HG02973 (cell line): ENCODE results near the gene TCF12.
"Not testable (repeated sequence)": the region's sequence is repeated elsewhere in the genome, so short reads cannot be mapped to it uniquely, and the experiment has no call there.

Experiments
- ATAC-seq: cut with Tn5 transposase; IDR thresholded peaks from one replicate; pipeline ENCODE4 v1.9.1; 2021; ENCODE audit warnings: moderate library complexity; ENCODE audit not compliant: unreplicated experiment

TCF12 gene

GRCh38 chr15:57014896-57015295 lies 96.5 kb downstream of the TCF12 start:
- not testable (repeated sequence) for ATAC-seq

- no peak for ATAC-seq
Observed at GRCh38 chr15:57015360-57015759, 96.9 kb downstream of the TCF12 start.

- ATAC-seq = no peak
Observed at GRCh38 chr15:57015897-57016296, 97.5 kb downstream of the TCF12 start.

- ATAC-seq = no peak
Observed at GRCh38 chr15:57017024-57017423, 98.6 kb downstream of the TCF12 start.

- no peak for ATAC-seq
Observed at GRCh38 chr15:57018151-57018550, 99.7 kb downstream of the TCF12 start.

- no peak for ATAC-seq
Observed at GRCh38 chr15:57019496-57020160, 101.2 kb downstream of the TCF12 start.

- ATAC-seq = no peak
Observed at GRCh38 chr15:57025264-57025926, 107.0 kb downstream of the TCF12 start.

- no peak for ATAC-seq
Observed at GRCh38 chr15:57026016-57026592, 107.7 kb downstream of the TCF12 start.

- no peak for ATAC-seq
Observed at GRCh38 chr15:57027596-57027995, 109.2 kb downstream of the TCF12 start.

- no peak for ATAC-seq
Observed at GRCh38 chr15:57028176-57028575, 109.7 kb downstream of the TCF12 start.

GRCh38 chr15:57030011-57030410 lies 111.6 kb downstream of the TCF12 start:
- no peak for ATAC-seq

GRCh38 chr15:57031082-57031481 lies 112.6 kb downstream of the TCF12 start:
- ATAC-seq = no peak

- no peak for ATAC-seq
Observed at GRCh38 chr15:57031605-57032004, 113.2 kb downstream of the TCF12 start.

- ATAC-seq = no peak
Observed at GRCh38 chr15:57032338-57032737, 113.9 kb downstream of the TCF12 start.

GRCh38 chr15:57033715-57034439 lies 115.4 kb downstream of the TCF12 start:
- no peak for ATAC-seq

- no peak for ATAC-seq
Observed at GRCh38 chr15:57034613-57035012, 116.2 kb downstream of the TCF12 start.

GRCh38 chr15:57035664-57036063 lies 117.2 kb downstream of the TCF12 start:
- no peak for ATAC-seq

GRCh38 chr15:57036352-57036751 lies 117.9 kb downstream of the TCF12 start:
- no peak for ATAC-seq

- no peak for ATAC-seq
Observed at GRCh38 chr15:57037548-57037947, 119.1 kb downstream of the TCF12 start.

- ATAC-seq = no peak
Observed at GRCh38 chr15:57038040-57038439, 119.6 kb downstream of the TCF12 start.

- no peak for ATAC-seq
Observed at GRCh38 chr15:57038496-57038895, 120.1 kb downstream of the TCF12 start.

- ATAC-seq = no peak
Observed at GRCh38 chr15:57041416-57041815, 123.0 kb downstream of the TCF12 start.
